ENCODE data around the gene HLA-B.

DNA sequence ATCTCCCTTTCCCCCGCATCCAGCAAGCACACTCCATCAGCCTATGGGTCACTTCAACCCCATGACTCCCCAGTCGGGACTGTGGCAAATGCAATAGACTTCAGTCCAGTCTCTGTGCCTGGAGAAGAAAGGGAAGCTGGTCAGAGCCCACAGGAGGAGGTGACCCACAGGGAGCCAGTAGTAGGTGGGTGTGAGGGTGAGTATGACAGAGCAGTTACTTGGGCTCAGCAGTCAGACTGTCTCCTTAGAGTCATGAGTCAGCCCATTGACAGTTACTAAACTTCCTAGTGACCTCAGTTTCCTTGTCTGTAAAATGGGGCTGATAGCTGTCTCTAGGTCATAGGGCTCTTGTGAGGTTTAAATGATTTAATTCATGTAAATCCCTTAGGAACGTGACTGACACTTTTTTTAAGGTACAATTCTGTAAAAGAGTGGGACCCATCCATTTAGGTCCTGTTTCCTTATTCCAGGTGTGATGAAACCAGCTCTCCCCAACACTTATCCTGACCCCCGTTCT is 51.2 kb downstream of the HLA-B start:
- TF ChIP-seq, protein P1, sequence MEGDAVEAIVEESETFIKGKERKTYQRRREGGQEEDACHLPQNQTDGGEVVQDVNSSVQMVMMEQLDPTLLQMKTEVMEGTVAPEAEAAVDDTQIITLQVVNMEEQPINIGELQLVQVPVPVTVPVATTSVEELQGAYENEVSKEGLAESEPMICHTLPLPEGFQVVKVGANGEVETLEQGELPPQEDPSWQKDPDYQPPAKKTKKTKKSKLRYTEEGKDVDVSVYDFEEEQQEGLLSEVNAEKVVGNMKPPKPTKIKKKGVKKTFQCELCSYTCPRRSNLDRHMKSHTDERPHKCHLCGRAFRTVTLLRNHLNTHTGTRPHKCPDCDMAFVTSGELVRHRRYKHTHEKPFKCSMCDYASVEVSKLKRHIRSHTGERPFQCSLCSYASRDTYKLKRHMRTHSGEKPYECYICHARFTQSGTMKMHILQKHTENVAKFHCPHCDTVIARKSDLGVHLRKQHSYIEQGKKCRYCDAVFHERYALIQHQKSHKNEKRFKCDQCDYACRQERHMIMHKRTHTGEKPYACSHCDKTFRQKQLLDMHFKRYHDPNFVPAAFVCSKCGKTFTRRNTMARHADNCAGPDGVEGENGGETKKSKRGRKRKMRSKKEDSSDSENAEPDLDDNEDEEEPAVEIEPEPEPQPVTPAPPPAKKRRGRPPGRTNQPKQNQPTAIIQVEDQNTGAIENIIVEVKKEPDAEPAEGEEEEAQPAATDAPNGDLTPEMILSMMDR (IDR thresholded peaks at IDR 0.05; ENCODE audit: insufficient read depth, low read length), result no peak
- TF ChIP-seq SPI1 (IDR thresholded peaks at IDR 0.05; ENCODE audit: borderline replicate concordance, low read depth), result no peak
- TF ChIP-seq, protein P2, sequence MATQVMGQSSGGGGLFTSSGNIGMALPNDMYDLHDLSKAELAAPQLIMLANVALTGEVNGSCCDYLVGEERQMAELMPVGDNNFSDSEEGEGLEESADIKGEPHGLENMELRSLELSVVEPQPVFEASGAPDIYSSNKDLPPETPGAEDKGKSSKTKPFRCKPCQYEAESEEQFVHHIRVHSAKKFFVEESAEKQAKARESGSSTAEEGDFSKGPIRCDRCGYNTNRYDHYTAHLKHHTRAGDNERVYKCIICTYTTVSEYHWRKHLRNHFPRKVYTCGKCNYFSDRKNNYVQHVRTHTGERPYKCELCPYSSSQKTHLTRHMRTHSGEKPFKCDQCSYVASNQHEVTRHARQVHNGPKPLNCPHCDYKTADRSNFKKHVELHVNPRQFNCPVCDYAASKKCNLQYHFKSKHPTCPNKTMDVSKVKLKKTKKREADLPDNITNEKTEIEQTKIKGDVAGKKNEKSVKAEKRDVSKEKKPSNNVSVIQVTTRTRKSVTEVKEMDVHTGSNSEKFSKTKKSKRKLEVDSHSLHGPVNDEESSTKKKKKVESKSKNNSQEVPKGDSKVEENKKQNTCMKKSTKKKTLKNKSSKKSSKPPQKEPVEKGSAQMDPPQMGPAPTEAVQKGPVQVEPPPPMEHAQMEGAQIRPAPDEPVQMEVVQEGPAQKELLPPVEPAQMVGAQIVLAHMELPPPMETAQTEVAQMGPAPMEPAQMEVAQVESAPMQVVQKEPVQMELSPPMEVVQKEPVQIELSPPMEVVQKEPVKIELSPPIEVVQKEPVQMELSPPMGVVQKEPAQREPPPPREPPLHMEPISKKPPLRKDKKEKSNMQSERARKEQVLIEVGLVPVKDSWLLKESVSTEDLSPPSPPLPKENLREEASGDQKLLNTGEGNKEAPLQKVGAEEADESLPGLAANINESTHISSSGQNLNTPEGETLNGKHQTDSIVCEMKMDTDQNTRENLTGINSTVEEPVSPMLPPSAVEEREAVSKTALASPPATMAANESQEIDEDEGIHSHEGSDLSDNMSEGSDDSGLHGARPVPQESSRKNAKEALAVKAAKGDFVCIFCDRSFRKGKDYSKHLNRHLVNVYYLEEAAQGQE (IDR thresholded peaks at IDR 0.05; ENCODE audit: insufficient replicate concordance, low read depth), result no peak
